GM20000 (cell line): ENCODE data around the gene GPRASP3.
A peak's percentile ranks its signal among the peaks of the same experiment; 100 is the strongest.
"Not testable (repeated sequence)": the region's sequence is repeated elsewhere in the genome, so short reads cannot be mapped to it uniquely, and the experiment has no call there.

Experiments used
- DNase-seq: peaks from one replicate; pipeline ENCODE4 v3.0.0; 2012; ENCODE audit warnings: low spot score
- CTCF ChIP-seq: IDR thresholded peaks from 2 replicates; pipeline ENCODE4 v1.5.1; 2012; ENCODE audit warnings: mild to moderate bottlenecking, control low read depth; ENCODE audit errors: extremely low read depth, missing control alignments

The GPRASP3 gene

GRCh38 chrX:102708900-102709299 is 11.6 kb upstream of the GPRASP3 start:
- TF ChIP-seq CTCF: no peak
- DNase-seq: no peak

GRCh38 chrX:102711872-102712215 is 8.7 kb upstream of the GPRASP3 start:
- DNase-seq: no peak
- no peak for TF ChIP-seq CTCF

- no peak for DNase-seq
- no peak for TF ChIP-seq CTCF
Observed at GRCh38 chrX:102712216-102712966, 8.2 kb upstream of the GPRASP3 start, which contains the start of gene GPRASP2. Gene GPRASP2, plus strand, starts transcription at chrX:102712448. Its CDS starts 2,422 bp downstream, at chrX:102714870.

GRCh38 chrX:102712981-102713625 is 7.4 kb upstream of the GPRASP3 start:
- peak; percentile 9 for TF ChIP-seq CTCF
- DNase-seq: no peak

GRCh38 chrX:102714994-102715393 is 5.5 kb upstream of the GPRASP3 start:
- DNase-seq: no peak
- TF ChIP-seq CTCF: no peak

GRCh38 chrX:102715967-102716366 is 4.6 kb upstream of the GPRASP3 start:
- no peak for TF ChIP-seq CTCF
- DNase-seq: no peak

GRCh38 chrX:102721169-102721506 is 595 bp downstream of the GPRASP3 start:
- DNase-seq: not testable (repeated sequence)

- no peak for DNase-seq
Observed at GRCh38 chrX:102723456-102723855, 2.9 kb downstream of the GPRASP3 start.

More at GRCh38 chrX:102723456-102723855, 2.9 kb downstream of the GPRASP3 start:
- TF ChIP-seq CTCF: no peak
